Adrenal gland (tissue), 12 donors: ENCODE results near the gene WDR6. TPM values are rescaled to one million over a fixed set of nuclear protein-coding genes. Genes with fewer than 3 reads are reported as not detected.
"Not testable (repeated sequence)": the region's sequence is repeated elsewhere in the genome, so short reads cannot be mapped to it uniquely, and the experiment has no call there.

Experiments
- DNase-seq, 7 donors: peaks; one replicate each; pipeline ENCODE4 v3.0.0-alpha.2; 2019 to 2020
- H3K27ac ChIP-seq, 5 donors: fragments of 200-600 bp; sonication (generic) in 4 of 5; 1 replicate in 3 of 5; 2 replicates in 2 of 5; pipeline versions ENCODE4 v1.5.1 to v1.8.0; 2016 to 2020; ENCODE audit warnings: mild to moderate bottlenecking in 1 of 5
- H3K27me3 ChIP-seq: fragments of 200-600 bp; 2 replicates; pipeline ENCODE4 v1.8.0; 2021
- H3K36me3 ChIP-seq, 2 donors: fragments of 200-600 bp; replicated peaks in 1 of 2; 1 replicate in 1 of 2; 2 replicates in 1 of 2; pipeline versions ENCODE4 v1.5.1 to v1.8.0; 2018 to 2022
- H3K4me1 ChIP-seq, 2 donors: fragments of 200-600 bp; replicated peaks in 1 of 2; 1 replicate in 1 of 2; 2 replicates in 1 of 2; pipeline versions ENCODE4 v1.5.1 to v1.8.0; 2018 to 2021
- H3K4me3 ChIP-seq, 4 donors: fragments of 200-600 bp; sonication (generic) in 3 of 4; one replicate each; pipeline ENCODE4 v1.5.1; 2016 to 2018
- H3K9me3 ChIP-seq, 3 donors: fragments of 200-600 bp; sonication (generic) in 1 of 3; replicated peaks in 1 of 3; 1 replicate in 2 of 3; 2 replicates in 1 of 3; pipeline versions ENCODE4 v1.5.1 to v1.8.0; 2016 to 2021
- CTCF ChIP-seq, 6 experiments: fragments of 450-650 bp in 4 of 6; fragments of 200-600 bp in 2 of 6; sonication (generic) in 1 of 6; IDR thresholded peaks; 1 replicate in 5 of 6; 2 replicates in 1 of 6; pipeline versions ENCODE4 v1.5.1 to v1.8.0; 2016 to 2021; ENCODE audit warnings: antibody characterized with exemption in 6 of 6, mild to moderate bottlenecking in 2 of 6, moderate library complexity in 1 of 6
- POLR2A ChIP-seq, 2 donors: fragments of 450-650 bp; IDR thresholded peaks; one replicate each; pipeline ENCODE4 v1.6.1; 2017; ENCODE audit warnings: antibody characterized with exemption in 2 of 2, mild to moderate bottlenecking in 2 of 2, moderate library complexity in 1 of 2
- WGBS, 4 donors: extraction: QIAGEN DNeasy Blood & Tissue Kit in 2 of 4; methylation state at CpG; one replicate each; pipeline versions ENCODE4 v1.1.5 to v1.1.7; 2013 to 2017; 5-methylcytosine and 5-hydroxymethylcytosine counted together
- intact Hi-C, 2 donors: fragments of 100-400 bp; cut with DNase I; formaldehyde crosslinking; loops; one replicate each; pipeline versions ENCODE4 v1.14.1 to v1.15.0; 2022 to 2023
- polyA plus RNA-seq, 3 donors: library from polyadenylated mRNA; stranded (reverse); fragments of 200-250 nt in 2 of 3; fragments of 350-450 nt in 1 of 3; fragmentation: Illumina TruSeq in 1 of 3; extraction: RNeasy Lipid Tissue Mini Kit (QIAGEN cat#74804) in 1 of 3; gene quantifications; one replicate each; pipeline ENCODE4 v1.2.3, GENCODE V29; 2013 to 2014
- total RNA-seq, 9 donors: library from RNA; depleted of rRNA in 4 of 9; stranded (reverse); fragments of >200 nt in 4 of 9; fragments of 120-200 nt in 1 of 9; fragmentation: NEBNext Ultra II Directional in 1 of 9; extraction: Animal tissue kit (Norgen Biotek cat#: 25700) in 1 of 9; gene quantifications; one replicate each; pipeline versions ENCODE4 v1.1.0 to v1.2.4, GENCODE V29; 2013 to 2023
- donor health status: healthy with polysubstance abuse.
- donor health status: Bipolar disorder and iron deficiency.
- donor health status: DM: yes; HTN: yes; CAD: no.
- donor health status: DM: no; HTN: no; CAD: no.
- donor health status: DM: no; HTN: no; CAD: no.
- donor health status: DM: yes; HTN: yes; CAD: no.

The WDR6 gene
- total and polyA plus RNA-seq, 12 donors = 86.0 to 699 (median 177) TPM

DNA sequence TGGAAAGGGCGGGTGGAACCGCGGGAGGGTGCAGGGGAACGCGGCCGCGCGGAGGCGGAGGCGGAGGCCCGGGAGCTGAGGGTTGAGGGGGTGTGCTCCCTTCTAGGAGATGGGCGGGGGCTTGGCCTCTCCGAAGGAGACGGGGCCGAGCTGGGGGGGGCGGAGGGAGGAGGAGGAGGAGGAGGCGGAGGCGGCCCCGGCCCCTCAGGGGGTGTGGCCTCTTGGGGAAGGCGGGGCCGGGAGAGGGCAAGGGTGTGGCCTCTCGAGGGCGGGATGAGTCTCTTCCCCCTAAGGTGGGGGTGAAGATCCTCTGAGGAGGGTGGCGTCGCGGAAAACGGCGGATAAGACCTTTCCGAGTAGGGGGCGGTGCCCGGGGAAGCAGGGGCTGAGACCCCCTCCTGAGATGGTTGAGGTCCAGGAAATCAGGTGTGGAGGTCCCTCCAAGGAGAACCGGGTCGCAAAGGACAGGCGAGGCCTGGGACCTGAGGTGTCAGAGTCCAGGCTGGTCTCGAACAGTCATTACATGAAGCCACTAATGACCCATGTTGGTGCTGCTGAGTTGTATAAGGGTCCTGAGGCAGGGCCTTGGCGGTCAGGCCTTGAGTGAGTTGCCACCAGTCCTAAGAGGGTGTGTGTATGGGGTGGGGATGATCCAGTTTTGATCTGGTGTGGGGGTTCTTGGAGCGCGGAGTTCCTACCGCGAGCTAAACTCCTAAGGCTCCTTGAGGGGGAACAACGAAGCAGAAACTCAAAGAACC lies 759 bp downstream of the WDR6 start:
- Histone ChIP-seq H3K4me3 (peak overlapping the region; percentile 19 to 83 (median 56)), H3K9me3 (no peaks in the 10 kb centered on the region), H3K27ac (peak overlapping the region; percentile 84 to 98 (median 94)), H3K4me1 (peaks cover 27 to 41% of the 10 kb centered on the region in 2 donors), H3K36me3 (peaks cover 0 to 13% of the 10 kb centered on the region in 2 donors), H3K27me3 (no peaks in the 10 kb centered on the region)
- intact Hi-C loops = no loop called here
- DNase-seq = peak; percentile 94 to 97 (median 95)
- 8 to 21% (median 15%) methylated on average over 17 to 40 of the region's 41 CpGs for WGBS, 4 donors
- no peak for TF ChIP-seq CTCF (IDR thresholded peaks at IDR 0.05)

- intact Hi-C loops, DNase-seq, H3K9me3 ChIP-seq, H3K27me3 ChIP-seq: not testable (repeated sequence)
- H3K36me3 ChIP-seq = peaks cover 0 to 14% of the 10 kb centered on the region in 2 donors
- 77 to 89% (median 84%) methylated on average over 5 of the region's 5 CpGs for WGBS, 4 donors
- peak overlapping the region in 4 of 5 donors; percentile 84 to 95 (median 92) for H3K27ac ChIP-seq
- H3K4me1 ChIP-seq = peaks cover 27 to 43% of the 10 kb centered on the region in 2 donors
- H3K4me3 ChIP-seq = peak overlapping the region in 1 of 4 donors; percentile 66
These were observed 1.4 kb downstream of the WDR6 start for GRCh38 chr3:49008627-49009026.

- DNase-seq = no peak
- H3K36me3 ChIP-seq = peaks cover 0 to 19% of the 10 kb centered on the region in 2 donors
- H3K4me3 ChIP-seq = no peak overlapping the region
- H3K9me3 ChIP-seq = no peaks in the 10 kb centered on the region
- intact Hi-C loops = no loop called here
- WGBS, 4 donors = 71 to 77% (median 74%) methylated on average over 3 of the region's 3 CpGs
- no peaks in the 10 kb centered on the region for H3K27me3 ChIP-seq
- H3K4me1 ChIP-seq = peaks cover 27 to 43% of the 10 kb centered on the region in 2 donors
- no peak overlapping the region for H3K27ac ChIP-seq
- TF ChIP-seq POLR2A (IDR thresholded peaks at IDR 0.05) (no peak), CTCF (IDR thresholded peaks at IDR 0.05) (no peak)
These were observed 2.2 kb downstream of the WDR6 start for GRCh38 chr3:49009396-49009795.

DNA sequence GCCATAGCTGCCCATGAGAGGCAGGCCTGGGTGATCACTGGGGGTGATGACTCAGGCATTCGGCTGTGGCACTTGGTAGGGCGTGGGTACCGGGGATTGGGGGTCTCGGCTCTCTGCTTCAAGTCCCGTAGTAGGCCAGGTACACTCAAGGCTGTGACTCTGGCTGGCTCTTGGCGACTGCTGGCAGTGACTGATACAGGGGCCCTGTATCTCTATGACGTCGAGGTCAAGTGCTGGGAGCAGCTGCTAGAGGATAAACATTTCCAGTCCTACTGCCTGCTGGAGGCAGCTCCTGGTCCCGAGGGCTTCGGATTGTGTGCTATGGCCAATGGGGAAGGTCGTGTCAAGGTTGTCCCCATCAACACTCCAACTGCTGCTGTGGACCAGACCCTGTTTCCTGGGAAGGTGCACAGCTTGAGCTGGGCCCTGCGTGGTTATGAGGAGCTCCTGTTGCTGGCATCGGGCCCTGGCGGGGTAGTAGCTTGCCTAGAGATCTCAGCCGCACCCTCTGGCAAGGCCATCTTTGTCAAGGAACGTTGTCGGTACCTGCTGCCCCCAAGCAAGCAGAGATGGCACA lies 5.3 kb downstream of the WDR6 start:
- peak in 5 of 7 donors; percentile 55 to 67 (median 63) for DNase-seq
- H3K9me3 ChIP-seq = no peaks in the 10 kb centered on the region
- H3K4me1 ChIP-seq = peaks cover 27 to 39% of the 10 kb centered on the region in 2 donors
- H3K27me3 ChIP-seq = no peaks in the 10 kb centered on the region
- WGBS, 4 donors = 47 to 65% (median 55%) methylated on average over 4 to 17 of the region's 17 CpGs
- H3K36me3 ChIP-seq = peaks cover 0 to 42% of the 10 kb centered on the region in 2 donors
- intact Hi-C loops = no loop called here
- H3K27ac ChIP-seq = peak overlapping the region in 3 of 5 donors; percentile 32 to 64 (median 58)
- no peak overlapping the region for H3K4me3 ChIP-seq
- TF ChIP-seq POLR2A (IDR thresholded peaks at IDR 0.05) = peak in 1 of 2 donors; percentile 20
- TF ChIP-seq CTCF (IDR thresholded peaks at IDR 0.05) = no peak
